Breast epithelium (tissue), 3 donors: ENCODE data around the gene NUDT5.

Source experiments
- CTCF ChIP-seq, 3 donors: fragments of 450-650 bp; IDR thresholded peaks; one replicate each; pipeline ENCODE4 v1.5.1; 2016 to 2017; ENCODE audit warnings: antibody characterized with exemption in 3 of 3, mild to moderate bottlenecking in 3 of 3, moderate library complexity in 3 of 3
- POLR2A ChIP-seq: fragments of 450-650 bp; IDR thresholded peaks from one replicate; pipeline ENCODE4 v1.6.1; 2016; ENCODE audit warnings: antibody characterized with exemption, mild to moderate bottlenecking, moderate library complexity
- POLR2AphosphoS5 ChIP-seq, 3 donors: sonication (generic); formaldehyde crosslinking; IDR thresholded peaks; one replicate each; pipeline ENCODE4 v1.6.1; 2017; ENCODE audit warnings: antibody characterized with exemption in 3 of 3

- peak; percentile 27 to 44 (median 44) for TF ChIP-seq CTCF (IDR thresholded peaks at IDR 0.05)
- no peak for TF ChIP-seq POLR2AphosphoS5 (IDR thresholded peaks at IDR 0.05)
- TF ChIP-seq POLR2A = no peak
These were observed 19.1 kb upstream of the NUDT5 start for GRCh38 chr10:12214763-12215218.
